K562 (cell line): ENCODE results near the gene GPRIN3. TPM values are rescaled to one million over a fixed set of nuclear protein-coding genes. Genes with fewer than 3 reads are reported as not detected.

Experiments used
- ATAC-seq: fragments of 200-7000 bp; cut with Tn5 transposase; 3 replicates; pipeline ENCODE4 v1.9.1; 2020; ENCODE audit warnings: moderate library complexity
- BruUV-seq: library from RNA; stranded (reverse); fragments of 400-500 nt; replicated peaks from 2 replicates; lab custom pipeline; 2021; lab: Mats Ljungman, UMichigan
- CTCF ChIA-PET: fragments of 300-600 bp; formaldehyde crosslinking; extraction: SDS; loops from one replicate; lab custom pipeline; 2021; ENCODE audit warnings: low intra/inter-chr PET ratio; lab: Yijun Ruan, JAX
- POLR2A ChIA-PET: fragments of 300-600, 350-650 bp; sonication (Branson Sonifier 250); formaldehyde crosslinking; extraction: SDS; loops from one replicate; lab custom pipeline; 2021; ENCODE audit warnings: antibody characterized with exemption, inconsistent platforms; lab: Yijun Ruan, JAX
- DNase-seq, 4 experiments: peaks; one replicate each; pipeline versions ENCODE4 v3.0.0 to v3.0.0-alpha.2; 2011 to 2018; ENCODE audit warnings: low spot score in 3 of 4, mixed read lengths in 3 of 4; ENCODE audit errors: extremely low read depth in 1 of 4
- FAIRE-seq: peaks from 2 replicates; lab custom pipeline; 2011; peaks lifted over from hg19 to GRCh38; lab: Jason Lieb, UNC
- H2AFZ ChIP-seq: 2 replicates; pipeline ENCODE4 v1.6.0; 2011; ENCODE audit warnings: low read depth, low read length, control low read depth, inconsistent platforms
- H3K27ac ChIP-seq: fragments of 200-600 bp; 3 replicates; pipeline ENCODE4 v1.8.0; 2011; ENCODE audit warnings: low read depth, mild to moderate bottlenecking, control low read depth, inconsistent platforms, low read length, moderate library complexity, mixed read lengths; ENCODE audit errors: extremely low read depth
- H3K27me3 ChIP-seq, 2 experiments: fragments of 300-600 bp in 1 of 2; 2 replicates in 1 of 2; 3 replicates in 1 of 2; pipeline versions ENCODE4 v1.6.0 to v1.8.0; 2011; ENCODE audit warnings: inconsistent platforms in 2 of 2, low read length in 2 of 2, mild to moderate bottlenecking in 1 of 2, mixed read lengths in 1 of 2, moderate library complexity in 1 of 2; ENCODE audit not compliant: control insufficient read depth in 2 of 2, insufficient read depth in 2 of 2
- H3K36me3 ChIP-seq: fragments of 300-600 bp; 3 replicates; pipeline ENCODE4 v1.8.0; 2011; ENCODE audit warnings: mild to moderate bottlenecking, low read length, inconsistent platforms; ENCODE audit not compliant: control insufficient read depth, insufficient read depth
- H3K4me1 ChIP-seq, 2 experiments: fragments of 200-600 bp in 1 of 2; replicated peaks in 1 of 2; 2 replicates in 1 of 2; 3 replicates in 1 of 2; pipeline versions ENCODE4 v1.5.1 to v1.8.0; 2011; ENCODE audit warnings: inconsistent platforms in 2 of 2, low read length in 2 of 2, mild to moderate bottlenecking in 1 of 2, mixed read lengths in 1 of 2, moderate library complexity in 1 of 2; ENCODE audit not compliant: control insufficient read depth in 2 of 2, insufficient read depth in 2 of 2
- H3K4me2 ChIP-seq: 2 replicates; pipeline ENCODE4 v1.6.1; 2011; ENCODE audit warnings: low read length, control low read depth, inconsistent platforms, mixed read lengths; ENCODE audit not compliant: insufficient read depth
- H3K4me3 ChIP-seq: fragments of 200-600 bp; sonication (generic), shearing (Covaris generic); 2 replicates; pipeline ENCODE4 v1.5.1; 2016; ENCODE audit warnings: control low read depth, inconsistent platforms
- H3K79me2 ChIP-seq: fragments of 200-600 bp; 3 replicates; pipeline ENCODE4 v1.8.0; 2011; ENCODE audit warnings: low read length, inconsistent platforms; ENCODE audit not compliant: control insufficient read depth, insufficient read depth
- H3K9ac ChIP-seq, 2 experiments: 2 replicates each; pipeline versions ENCODE4 v1.6.0 to v1.6.1; 2011; ENCODE audit warnings: low read depth in 2 of 2, low read length in 2 of 2, control low read depth in 1 of 2, inconsistent platforms in 1 of 2, mild to moderate bottlenecking in 1 of 2, mixed read lengths in 1 of 2; ENCODE audit not compliant: insufficient read depth in 1 of 2
- H3K9me1 ChIP-seq: one replicate; pipeline ENCODE4 v1.6.0; 2011; ENCODE audit warnings: inconsistent platforms, mild to moderate bottlenecking, low read length, moderate library complexity; ENCODE audit not compliant: control insufficient read depth, insufficient read depth
- H3K9me3 ChIP-seq: replicated peaks from 2 replicates; pipeline ENCODE4 v1.5.1; 2011; ENCODE audit warnings: low read depth, low read length, inconsistent platforms; ENCODE audit not compliant: control insufficient read depth, insufficient read depth
- H4K20me1 ChIP-seq: replicated peaks from 2 replicates; pipeline ENCODE4 v1.6.1; 2011; ENCODE audit warnings: low read length, inconsistent platforms, mixed read lengths; ENCODE audit not compliant: control insufficient read depth, insufficient read depth
- ATF3 ChIP-seq, 2 experiments: fragments of 450-650 bp in 1 of 2; sonication (generic) in 1 of 2; formaldehyde crosslinking in 1 of 2; IDR thresholded peaks in 1 of 2; conservative IDR thresholded peaks in 1 of 2; 2 replicates each; pipeline versions ENCODE4 v1.6.1 to v1.8.1; 2016 to 2023; ENCODE audit warnings: mild to moderate bottlenecking in 2 of 2, moderate library complexity in 2 of 2, inconsistent platforms in 1 of 2, missing genetic modification reagents in 1 of 2
- CTCF ChIP-seq, 3 experiments: IDR thresholded peaks in 2 of 3; conservative IDR thresholded peaks in 1 of 3; 2 replicates each; pipeline ENCODE4 v1.5.1; 2011 to 2012; ENCODE audit warnings: low read length in 3 of 3, mild to moderate bottlenecking in 3 of 3, control low read depth in 2 of 3, improper control_type of control experiment in 1 of 3, inconsistent platforms in 1 of 3, low read depth in 1 of 3, mixed read lengths in 1 of 3, moderate library complexity in 1 of 3; ENCODE audit not compliant: insufficient read depth in 2 of 3
- ELK1 ChIP-seq: sonication (generic); formaldehyde crosslinking; IDR thresholded peaks from 2 replicates; pipeline ENCODE4 v1.8.1; 2022; ENCODE audit warnings: missing genetic modification reagents
- ETV6 ChIP-seq, 3 experiments: fragments of 150-350 bp in 1 of 3; sonication (generic) in 1 of 3; formaldehyde crosslinking in 1 of 3; IDR thresholded peaks; 2 replicates each; pipeline versions ENCODE4 v1.6.1 to v1.8.0; 2014 to 2022; ENCODE audit warnings: borderline replicate concordance in 2 of 3, low read depth in 2 of 3, antibody characterized with exemption in 1 of 3, low read length in 1 of 3, mild to moderate bottlenecking in 1 of 3, missing genetic modification reagents in 1 of 3
- HMBOX1 ChIP-seq: sonication (generic); IDR thresholded peaks from 2 replicates; pipeline ENCODE4 v1.6.1; 2016
- MNT ChIP-seq, 2 experiments: fragments of 450-650 bp; conservative IDR thresholded peaks; 2 replicates each; pipeline ENCODE4 v1.6.1; 2017; ENCODE audit warnings: mild to moderate bottlenecking in 2 of 2, moderate library complexity in 2 of 2
- NRF1 ChIP-seq, 2 experiments: fragments of 450-650 bp; IDR thresholded peaks in 1 of 2; conservative IDR thresholded peaks in 1 of 2; 2 replicates each; pipeline ENCODE4 v1.6.1; 2014; ENCODE audit warnings: mild to moderate bottlenecking in 2 of 2
- STAT5B ChIP-seq: fragments of 250-450 bp; sonication (Bioruptor Pico); IDR thresholded peaks from 2 replicates; pipeline ENCODE4 v1.8.0; 2021; ENCODE audit warnings: mild to moderate bottlenecking, inconsistent platforms
- ZNF354B ChIP-seq: fragments of 250-450 bp; sonication (Bioruptor Pico); IDR thresholded peaks from 2 replicates; pipeline ENCODE4 v1.4.0; 2020
- ZNF695 ChIP-seq: fragments of 450-650 bp; formaldehyde crosslinking; IDR thresholded peaks from 2 replicates; pipeline ENCODE4 v1.4.0; 2020; ENCODE audit warnings: mild to moderate bottlenecking, moderate library complexity
- WGBS: fragments of 100-300 bp; shearing (Covaris generic); methylation state at CpG from one replicate; pipeline ENCODE4 v1.1.6; 2016; ENCODE audit warnings: low coverage, mixed read lengths; ENCODE audit not compliant: insufficient coverage; ENCODE audit errors: missing lambda C conversion rate; 5-methylcytosine and 5-hydroxymethylcytosine counted together
- in situ Hi-C: fragments of 300-500 bp; cut with MboI; formaldehyde crosslinking; loops from 4 replicates; pipeline ENCODE4 v1.15.0; 2018; ENCODE audit warnings: inconsistent platforms, mixed read lengths
- intact Hi-C: fragments of 100-400 bp; cut with micrococcal nuclease; formaldehyde crosslinking; loops from 2 replicates; pipeline ENCODE4 v1.14.2; 2022
- polyA plus RNA-seq, 8 experiments: library from polyadenylated mRNA; depleted of rRNA in 4 of 8; stranded (reverse) in 5 of 8; unstranded in 3 of 8; fragments of >200 nt; fragmentation: Nextera tagmentation in 2 of 8; fragmentation: Illumina TruSeq in 1 of 8; extraction: Ambion mirVana in 2 of 8; extraction: Trizol in 1 of 8; gene quantifications; 2 replicates each; pipeline versions ENCODE4 v1.2.1 to v1.2.3, GENCODE V29; 2011 to 2014; ENCODE audit warnings: inconsistent platforms in 1 of 8, missing spikeins in 1 of 8
- total RNA-seq, 7 experiments: library from RNA; depleted of rRNA in 6 of 7; stranded (reverse); fragments of >200 nt in 6 of 7; fragmentation: Illumina TruSeq in 2 of 7; extraction: Trizol in 2 of 7; gene quantifications; 2 replicates each; pipeline versions ENCODE4 v1.2.1 to v1.2.3, GENCODE V29; 2011 to 2021; ENCODE audit warnings: low replicate concordance in 1 of 7

The GPRIN3 gene
- total and polyA plus RNA-seq, 9 of the 15 experiments (the other 6 are each of a cell fraction or from before 2014, with no cell fraction given) = 0.02 TPM; not detected in 8

GRCh38 chr4:89226665-89227574 lies 80.7 kb downstream of the GPRIN3 start (continued):
- TF ChIP-seq NRF1 (conservative IDR thresholded peaks at IDR 0.05 in 1 of 2, IDR thresholded peaks at IDR 0.05 in 1 of 2) (no peak), CTCF (IDR thresholded peaks at IDR 0.05 in 2 of 3, conservative IDR thresholded peaks at IDR 0.05 in 1 of 3; ENCODE audit: insufficient read depth in 2 of 3, low read depth in 1 of 3, low read length in 3 of 3) (peak; percentile 58 to 70 (median 67)), ZNF695 (CRISPR knock-in tag) (no peak)

GRCh38 chr4:89222170-89222569 lies 85.4 kb downstream of the GPRIN3 start:
- no peak for DNase-seq
- H3K4me2 ChIP-seq = no peak overlapping the region
- 0% methylated on average over 2 of the region's 2 CpGs for WGBS
- TF ChIP-seq ETV6 (IDR thresholded peaks at IDR 0.05; ENCODE audit: borderline replicate concordance in 1 of 2, low read depth in 2 of 2, low read length in 1 of 2) (no peak), ETV6 (CRISPR knock-in tag; IDR thresholded peaks at IDR 0.05; ENCODE audit: borderline replicate concordance) (no peak), HMBOX1 (peak; percentile 34; the same call in 1 of the 2 replicates), ATF3 (IDR thresholded peaks at IDR 0.05) (0 out of 2 replicates have a peak, but pooled peaks have one; percentile 13), ATF3 (CRISPR knock-in tag; conservative IDR thresholded peaks at IDR 0.05) (no peak), MNT (conservative IDR thresholded peaks at IDR 0.05) (no peak), ZNF354B (CRISPR knock-in tag) (no peak), STAT5B (CRISPR knock-in tag) (no peak), ELK1 (CRISPR knock-in tag) (no peak)

More at GRCh38 chr4:89222170-89222569, 85.4 kb downstream of the GPRIN3 start:
- Histone ChIP-seq H3K9me3 (no peaks in the 10 kb centered on the region), H3K27ac (no peak overlapping the region), H3K4me1 (no peaks in the 10 kb centered on the region; a peak in 1 of 5 replicates), H3K79me2 (no peaks in the 10 kb centered on the region), H3K9me1 (no peaks in the 10 kb centered on the region), H2AFZ (no peak overlapping the region), H3K36me3 (no peaks in the 10 kb centered on the region), H3K27me3 (no peaks in the 10 kb centered on the region), H3K4me3 (no peak overlapping the region), H3K9ac (no peak overlapping the region), H4K20me1 (no peaks in the 10 kb centered on the region)
- no peak for FAIRE-seq
- no peak; the same call in 2 of the 3 replicates for ATAC-seq
- ChIA-PET CTCF (no interaction called here), POLR2A (no interaction called here)
- in situ Hi-C loops (no loop called here), intact Hi-C loops (no loop called here)
- no TSS peak for BruUV-seq
